H9 (cell line): Measurements from ENCODE around the gene PARK7. TPM values are rescaled to one million over a fixed set of nuclear protein-coding genes. Genes with fewer than 3 reads are reported as not detected.
A peak's percentile ranks its signal among the peaks of the same experiment; 100 is the strongest.

Source experiments
- DNase-seq: peaks from one replicate; pipeline ENCODE4 v3.0.0-alpha.2; 2017
- H2AFZ ChIP-seq: one replicate; pipeline ENCODE4 v1.6.1; 2013; ENCODE audit warnings: mild to moderate bottlenecking, low read length, control low read depth, moderate library complexity
- H2AK5ac ChIP-seq: 2 replicates; pipeline ENCODE4 v1.6.1; 2013; ENCODE audit warnings: low read length, control low read depth, mixed read lengths; ENCODE audit not compliant: insufficient read length
- H2BK120ac ChIP-seq: one replicate; pipeline ENCODE4 v1.6.1; 2013; ENCODE audit warnings: low read depth, mild to moderate bottlenecking, low read length, control low read depth, inconsistent platforms; ENCODE audit not compliant: poor library complexity, severe bottlenecking
- H2BK12ac ChIP-seq: 2 replicates; pipeline ENCODE4 v1.6.1; 2013; ENCODE audit warnings: low read length, control low read depth, mixed read lengths, low read depth; ENCODE audit not compliant: insufficient read length
- H2BK15ac ChIP-seq: 2 replicates; pipeline ENCODE4 v1.6.1; 2013; ENCODE audit warnings: low read depth, low read length, control low read depth
- H2BK20ac ChIP-seq: one replicate; pipeline ENCODE4 v1.6.1; 2013; ENCODE audit warnings: low read depth, mild to moderate bottlenecking, low read length, control low read depth, inconsistent platforms; ENCODE audit not compliant: poor library complexity, severe bottlenecking
- H2BK5ac ChIP-seq: 2 replicates; pipeline ENCODE4 v1.6.1; 2013; ENCODE audit warnings: low read length, control low read depth, mixed read lengths; ENCODE audit not compliant: insufficient read length
- H3K14ac ChIP-seq: 2 replicates; pipeline ENCODE4 v1.6.1; 2013; ENCODE audit warnings: low read length, control low read depth; ENCODE audit not compliant: insufficient read depth
- H3K18ac ChIP-seq: 2 replicates; pipeline ENCODE4 v1.6.1; 2013; ENCODE audit warnings: low read depth, mild to moderate bottlenecking, mixed read lengths, low read length, control low read depth; ENCODE audit not compliant: insufficient read length
- H3K23ac ChIP-seq: 2 replicates; pipeline ENCODE4 v1.6.1; 2013; ENCODE audit warnings: low read length, control low read depth, mixed read lengths, low read depth; ENCODE audit not compliant: insufficient read length
- H3K23me2 ChIP-seq: 2 replicates; pipeline ENCODE4 v1.6.1; 2013; ENCODE audit warnings: low read depth, mild to moderate bottlenecking, mixed read lengths, low read length, control low read depth; ENCODE audit not compliant: insufficient read length, poor library complexity, severe bottlenecking
- H3K27ac ChIP-seq: 2 replicates; pipeline ENCODE4 v1.5.1; 2013; ENCODE audit warnings: low read length, control low read depth, mixed read lengths, low read depth; ENCODE audit not compliant: insufficient read length
- H3K27me3 ChIP-seq: 2 replicates; pipeline ENCODE4 v1.6.1; 2013; ENCODE audit warnings: low read length, control low read depth, inconsistent platforms; ENCODE audit not compliant: insufficient read depth
- H3K4ac ChIP-seq: 2 replicates; pipeline ENCODE4 v1.6.1; 2013; ENCODE audit warnings: low read depth, mild to moderate bottlenecking, control low read depth, inconsistent platforms, low read length, moderate library complexity
- H3K4me1 ChIP-seq: 2 replicates; pipeline ENCODE4 v1.6.1; 2013; ENCODE audit warnings: low read length, control low read depth, inconsistent platforms; ENCODE audit not compliant: insufficient read depth
- H3K4me2 ChIP-seq: 2 replicates; pipeline ENCODE4 v1.6.1; 2013; ENCODE audit warnings: low read length, control low read depth, mixed read lengths; ENCODE audit not compliant: insufficient read length, insufficient read depth
- H3K56ac ChIP-seq: 2 replicates; pipeline ENCODE4 v1.6.1; 2013; ENCODE audit warnings: low read depth, mild to moderate bottlenecking, mixed read lengths, low read length, control low read depth; ENCODE audit not compliant: insufficient read length
- H3K79me1 ChIP-seq: 2 replicates; pipeline ENCODE4 v1.6.1; 2013; ENCODE audit warnings: low read depth, mild to moderate bottlenecking, moderate library complexity, low read length, control low read depth, inconsistent platforms; ENCODE audit not compliant: insufficient read depth, poor library complexity, severe bottlenecking
- H3K79me2 ChIP-seq: 2 replicates; pipeline ENCODE4 v1.6.1; 2013; ENCODE audit warnings: low read length, control low read depth, inconsistent platforms; ENCODE audit not compliant: insufficient read depth
- H3K9ac ChIP-seq: 2 replicates; pipeline ENCODE4 v1.6.1; 2013; ENCODE audit warnings: low read length, control low read depth, mixed read lengths; ENCODE audit not compliant: insufficient read length; ENCODE audit errors: extremely low read depth
- H3K9me3 ChIP-seq: one replicate; pipeline ENCODE4 v1.6.1; 2013; ENCODE audit warnings: low read depth, low read length, inconsistent platforms; ENCODE audit not compliant: control insufficient read depth
- H3T11ph ChIP-seq: one replicate; pipeline ENCODE4 v1.6.1; 2013; ENCODE audit warnings: mild to moderate bottlenecking, low read length, control low read depth, inconsistent platforms
- H4K20me1 ChIP-seq: one replicate; pipeline ENCODE4 v1.6.1; 2013; ENCODE audit not compliant: control insufficient read depth, insufficient read length, insufficient read depth
- H4K5ac ChIP-seq: 2 replicates; pipeline ENCODE4 v1.6.1; 2013; ENCODE audit warnings: low read depth, mild to moderate bottlenecking, mixed read lengths, low read length, control low read depth; ENCODE audit not compliant: insufficient read length
- H4K8ac ChIP-seq: replicated peaks from 2 replicates; pipeline ENCODE4 v1.6.1; 2013; ENCODE audit warnings: low read length, control low read depth, mixed read lengths, low read depth; ENCODE audit not compliant: insufficient read length
- H4K91ac ChIP-seq: 2 replicates; pipeline ENCODE4 v1.6.1; 2013; ENCODE audit warnings: low read depth, mild to moderate bottlenecking, moderate library complexity, mixed read lengths, low read length, control low read depth; ENCODE audit not compliant: insufficient read length
- H3K27ac Mint-ChIP-seq, 3 experiments: 2 replicates in 2 of 3; 3 replicates in 1 of 3; pipeline ENCODE4 v1.8.0; 2020 to 2021; ENCODE audit warnings: mixed read lengths in 3 of 3, mild to moderate bottlenecking in 1 of 3, moderate library complexity in 1 of 3
- H3K27me3 Mint-ChIP-seq: 2 replicates; pipeline ENCODE4 v1.8.0; 2021; ENCODE audit warnings: low read depth, mild to moderate bottlenecking, moderate library complexity, mixed read lengths
- H3K36me3 Mint-ChIP-seq, 3 experiments: 2 replicates in 2 of 3; 3 replicates in 1 of 3; pipeline ENCODE4 v1.8.0; 2020 to 2021; ENCODE audit warnings: low read depth in 3 of 3, mixed read lengths in 3 of 3; ENCODE audit not compliant: insufficient read depth in 1 of 3
- H3K4me1 Mint-ChIP-seq, 2 experiments: 2 replicates each; pipeline ENCODE4 v1.8.0; 2020; ENCODE audit warnings: mixed read lengths in 2 of 2
- H3K4me3 Mint-ChIP-seq, 2 experiments: 2 replicates in 1 of 2; 3 replicates in 1 of 2; pipeline ENCODE4 v1.8.0; 2020 to 2021; ENCODE audit warnings: mild to moderate bottlenecking in 2 of 2, mixed read lengths in 2 of 2, moderate library complexity in 1 of 2
- H3K9me3 Mint-ChIP-seq, 2 experiments: 2 replicates in 1 of 2; 3 replicates in 1 of 2; pipeline ENCODE4 v1.8.0; 2020; ENCODE audit warnings: mild to moderate bottlenecking in 2 of 2, mixed read lengths in 2 of 2, moderate library complexity in 1 of 2
- whole genome bisulfite sequencing: extraction: QIAGEN DNeasy Blood & Tissue Kit; methylation state at CpG from one replicate; pipeline ENCODE4 v1.1.7; 2013; ENCODE audit warnings: missing lambda C conversion rate, low lambda C conversion rate, mixed read lengths; ENCODE audit not compliant: insufficient read length; ENCODE audit errors: extremely low coverage; 5-methylcytosine and 5-hydroxymethylcytosine counted together
- total RNA-seq: library from RNA; stranded (reverse); gene quantifications from 2 replicates; pipeline ENCODE4 v1.2.1, GENCODE V29; 2021
- TF ChIP-seq, protein P1 (sequence below): fragments of 200-600 bp; sonication (generic); conservative IDR thresholded peaks from 3 replicates; pipeline ENCODE4 v1.8.0; 2021; ENCODE audit warnings: antibody characterized with exemption, mild to moderate bottlenecking

Gene PARK7
- total RNA-seq, 1 experiment from 2014 or later: 370 TPM

GRCh38 chr1:8023995-8024313, 62.4 kb downstream of the PARK7 start:
- Histone ChIP-seq H3K4me2 (peak overlapping the region; percentile 21), H2BK15ac (no peak overlapping the region), H3T11ph (no peak overlapping the region), H3K18ac (no peak overlapping the region), H3K14ac (no peak overlapping the region), H3K9ac (no peak overlapping the region), H2AFZ (no peak overlapping the region), H4K8ac (no peak overlapping the region), H3K27ac (no peak overlapping the region), H3K9me3 (no peaks in the 10 kb centered on the region), H3K4me1 (peaks cover 5% of the 10 kb centered on the region; the same call in 1 of the 2 replicates), H3K79me2 (peaks cover 48% of the 10 kb centered on the region; the same call in 1 of the 2 replicates), H3K23me2 (peaks cover 12% of the 10 kb centered on the region), H3K56ac (no peak overlapping the region), H2BK5ac (no peak overlapping the region), H4K91ac (no peak overlapping the region), H2BK20ac (no peak overlapping the region), H3K79me1 (no peaks in the 10 kb centered on the region), H2BK12ac (no peak overlapping the region), H3K23ac (no peak overlapping the region), H2BK120ac (no peak overlapping the region), H3K27me3 (no peaks in the 10 kb centered on the region; the same call in 1 of the 2 replicates), H4K20me1 (no peaks in the 10 kb centered on the region), H4K5ac (no peak overlapping the region), H3K4ac (no peak overlapping the region), H2AK5ac (no peak overlapping the region)
- no peak for DNase-seq
- H3K36me3 Mint-ChIP-seq: peaks cover 0 to 4% (median 0%) of the 10 kb centered on the region in 3 experiments; a peak in 2 of 7 replicates
- H3K27ac Mint-ChIP-seq: no peak overlapping the region; a peak in 1 of 7 replicates
- no CpG with 5 or more reads among the region's 1 CpG for WGBS
- H3K4me1 Mint-ChIP-seq: peaks cover 62 to 77% of the 10 kb centered on the region in 2 experiments
- TF ChIP-seq, protein P1, sequence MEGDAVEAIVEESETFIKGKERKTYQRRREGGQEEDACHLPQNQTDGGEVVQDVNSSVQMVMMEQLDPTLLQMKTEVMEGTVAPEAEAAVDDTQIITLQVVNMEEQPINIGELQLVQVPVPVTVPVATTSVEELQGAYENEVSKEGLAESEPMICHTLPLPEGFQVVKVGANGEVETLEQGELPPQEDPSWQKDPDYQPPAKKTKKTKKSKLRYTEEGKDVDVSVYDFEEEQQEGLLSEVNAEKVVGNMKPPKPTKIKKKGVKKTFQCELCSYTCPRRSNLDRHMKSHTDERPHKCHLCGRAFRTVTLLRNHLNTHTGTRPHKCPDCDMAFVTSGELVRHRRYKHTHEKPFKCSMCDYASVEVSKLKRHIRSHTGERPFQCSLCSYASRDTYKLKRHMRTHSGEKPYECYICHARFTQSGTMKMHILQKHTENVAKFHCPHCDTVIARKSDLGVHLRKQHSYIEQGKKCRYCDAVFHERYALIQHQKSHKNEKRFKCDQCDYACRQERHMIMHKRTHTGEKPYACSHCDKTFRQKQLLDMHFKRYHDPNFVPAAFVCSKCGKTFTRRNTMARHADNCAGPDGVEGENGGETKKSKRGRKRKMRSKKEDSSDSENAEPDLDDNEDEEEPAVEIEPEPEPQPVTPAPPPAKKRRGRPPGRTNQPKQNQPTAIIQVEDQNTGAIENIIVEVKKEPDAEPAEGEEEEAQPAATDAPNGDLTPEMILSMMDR: no peak
- H3K4me3 Mint-ChIP-seq: peak overlapping the region; percentile 23 to 89
- no peaks in the 10 kb centered on the region; a peak in 1 of 5 replicates for H3K9me3 Mint-ChIP-seq
- peaks cover 13% of the 10 kb centered on the region for H3K27me3 Mint-ChIP-seq
